Stomach (tissue), 9 donors: ENCODE results near the gene MAD2L2. TPM values are rescaled to one million over a fixed set of nuclear protein-coding genes. Genes with fewer than 3 reads are reported as not detected.

Experiments
- DNase-seq, 2 donors: peaks; one replicate each; pipeline versions ENCODE4 v3.0.0 to v3.0.0-alpha.2; 2013 to 2019
- H3K27ac ChIP-seq, 5 donors: fragments of 200-600 bp in 4 of 5; sonication (generic) in 4 of 5; one replicate each; pipeline ENCODE4 v1.5.1; 2013 to 2019; ENCODE audit warnings: mild to moderate bottlenecking in 1 of 5, moderate library complexity in 1 of 5
- H3K27me3 ChIP-seq, 3 donors: fragments of 200-600 bp; sonication (generic); one replicate each; pipeline ENCODE4 v1.5.1; 2017 to 2019; ENCODE audit warnings: mixed run types in 1 of 3
- H3K36me3 ChIP-seq, 4 donors: fragments of 200-600 bp; sonication (generic); 1 replicate in 3 of 4; 2 replicates in 1 of 4; pipeline ENCODE4 v1.5.1; 2016 to 2019
- H3K4me1 ChIP-seq, 4 donors: fragments of 200-600 bp; sonication (generic); one replicate each; pipeline ENCODE4 v1.5.1; 2016 to 2019
- H3K4me3 ChIP-seq, 4 donors: fragments of 200-600 bp; sonication (generic) in 3 of 4; one replicate each; pipeline ENCODE4 v1.5.1; 2016 to 2019; ENCODE audit warnings: mild to moderate bottlenecking in 1 of 4
- H3K9me3 ChIP-seq, 4 donors: fragments of 200-600 bp; sonication (generic); one replicate each; pipeline ENCODE4 v1.5.1; 2016 to 2019
- CTCF ChIP-seq, 7 experiments: fragments of 450-650 bp in 4 of 7; fragments of 200-600 bp in 3 of 7; sonication (generic) in 3 of 7; IDR thresholded peaks; one replicate each; pipeline ENCODE4 v1.5.1; 2016 to 2019; ENCODE audit warnings: antibody characterized with exemption in 7 of 7, control low read depth in 2 of 7, mild to moderate bottlenecking in 1 of 7
- EP300 ChIP-seq: sonication (generic); formaldehyde crosslinking; IDR thresholded peaks from one replicate; pipeline ENCODE4 v1.6.1; 2017; ENCODE audit warnings: antibody characterized with exemption
- POLR2A ChIP-seq, 4 donors: fragments of 450-650 bp; IDR thresholded peaks; one replicate each; pipeline ENCODE4 v1.6.1; 2016; ENCODE audit warnings: antibody characterized with exemption in 4 of 4, control low read depth in 2 of 4, mild to moderate bottlenecking in 1 of 4, moderate library complexity in 1 of 4
- POLR2AphosphoS5 ChIP-seq, 3 donors: sonication (generic); formaldehyde crosslinking; IDR thresholded peaks; one replicate each; pipeline ENCODE4 v1.6.1; 2016; ENCODE audit warnings: antibody characterized with exemption in 3 of 3
- WGBS, 5 donors: extraction: QIAGEN DNeasy Blood & Tissue Kit in 3 of 5; methylation state at CpG; one replicate each; pipeline versions ENCODE4 v1.1.5 to v1.1.7; 2013 to 2018; 5-methylcytosine and 5-hydroxymethylcytosine counted together
- intact Hi-C: fragments of 100-400 bp; cut with DNase I; formaldehyde crosslinking; loops from one replicate; pipeline ENCODE4 v1.15.1; 2023; ENCODE audit warnings: low total_unique reads
- polyA plus RNA-seq, 3 donors: library from polyadenylated mRNA; stranded (reverse); fragments of 200-250 nt; gene quantifications; one replicate each; pipeline ENCODE4 v1.2.3, GENCODE V29; 2013
- total RNA-seq, 5 donors: library from RNA; depleted of rRNA; stranded (reverse); fragments of >200 nt; gene quantifications; one replicate each; pipeline versions ENCODE4 v1.1.0 to v1.2.3, GENCODE V29; 2014 to 2016
- donor health status: healthy with polysubstance abuse.
- donor health status: Bipolar disorder and iron deficiency.
- donor health status: healthy.

The MAD2L2 gene
- total and polyA plus RNA-seq, 8 donors, result 7.2 to 54.4 (median 21.6) TPM

GRCh38 chr1:11729155-11729497 lies 48.2 kb upstream of the MAD2L2 start:
- no peaks in the 10 kb centered on the region for H3K9me3 ChIP-seq
- peaks cover 41 to 54% (median 42%) of the 10 kb centered on the region in 4 donors for H3K4me1 ChIP-seq
- DNase-seq, result no peak
- H3K27ac ChIP-seq, result peak overlapping the region in 4 of 5 donors; percentile 17 to 85 (median 50)
- TF ChIP-seq POLR2A (IDR thresholded peaks at IDR 0.05), result no peak
- TF ChIP-seq EP300, result no peak
- no peak for TF ChIP-seq POLR2AphosphoS5 (IDR thresholded peaks at IDR 0.05)
- no peak for TF ChIP-seq CTCF (IDR thresholded peaks at IDR 0.05)
- WGBS, 5 donors, result 71 to 93% (median 86%) methylated on average over 7 to 11 of the region's 11 CpGs
- no peaks in the 10 kb centered on the region for H3K36me3 ChIP-seq
- peak overlapping the region in 1 of 4 donors; percentile 9 for H3K4me3 ChIP-seq
- no peaks in the 10 kb centered on the region for H3K27me3 ChIP-seq
- intact Hi-C loops, result no loop called here

- TF ChIP-seq CTCF (IDR thresholded peaks at IDR 0.05) (no peak), POLR2A (IDR thresholded peaks at IDR 0.05) (no peak), POLR2AphosphoS5 (IDR thresholded peaks at IDR 0.05) (no peak), EP300 (no peak)
- intact Hi-C loops, result no loop called here
- no peak for DNase-seq
- WGBS, 5 donors, result 95 to 100% (median 97%) methylated on average over 1 to 4 of the region's 4 CpGs
- H3K27ac ChIP-seq, result no peak overlapping the region
- H3K9me3 ChIP-seq, result no peaks in the 10 kb centered on the region
- no peaks in the 10 kb centered on the region for H3K27me3 ChIP-seq
- no peak overlapping the region for H3K4me3 ChIP-seq
- no peaks in the 10 kb centered on the region for H3K36me3 ChIP-seq
- H3K4me1 ChIP-seq, result peaks cover 41 to 54% (median 41%) of the 10 kb centered on the region in 4 donors
These were observed 47.3 kb upstream of the MAD2L2 start for GRCh38 chr1:11728126-11728806.

- intact Hi-C loops, result no loop called here
- 88 to 94% (median 91%) methylated on average over 4 of the region's 4 CpGs for WGBS, 5 donors
- no peaks in the 10 kb centered on the region for H3K36me3 ChIP-seq
- no peak for DNase-seq
- peaks cover 30 to 51% (median 33%) of the 10 kb centered on the region in 4 donors for H3K4me1 ChIP-seq
- TF ChIP-seq POLR2A (IDR thresholded peaks at IDR 0.05) (no peak), EP300 (no peak), POLR2AphosphoS5 (IDR thresholded peaks at IDR 0.05) (no peak), CTCF (IDR thresholded peaks at IDR 0.05) (no peak)
- no peaks in the 10 kb centered on the region for H3K9me3 ChIP-seq
- no peak overlapping the region for H3K4me3 ChIP-seq
- no peak overlapping the region for H3K27ac ChIP-seq
- no peaks in the 10 kb centered on the region for H3K27me3 ChIP-seq
These were observed 46.2 kb upstream of the MAD2L2 start for GRCh38 chr1:11727119-11727518.

- no peaks in the 10 kb centered on the region for H3K27me3 ChIP-seq
- H3K4me3 ChIP-seq, result no peak overlapping the region
- TF ChIP-seq CTCF (IDR thresholded peaks at IDR 0.05) (no peak), EP300 (no peak), POLR2AphosphoS5 (IDR thresholded peaks at IDR 0.05) (no peak), POLR2A (IDR thresholded peaks at IDR 0.05) (no peak)
- no peak for DNase-seq
- peak overlapping the region in 1 of 5 donors; percentile 27 for H3K27ac ChIP-seq
- H3K9me3 ChIP-seq, result no peaks in the 10 kb centered on the region
- H3K4me1 ChIP-seq, result peaks cover 17 to 51% (median 22%) of the 10 kb centered on the region in 4 donors
- intact Hi-C loops, result no loop called here
- no peaks in the 10 kb centered on the region for H3K36me3 ChIP-seq
- WGBS, 5 donors, result 57 to 71% (median 68%) methylated on average over 5 of the region's 5 CpGs
These were observed 44.7 kb upstream of the MAD2L2 start for GRCh38 chr1:11725616-11726015.
